Measurements from ENCODE around the gene STPG4.

The STPG4 gene

DNA sequence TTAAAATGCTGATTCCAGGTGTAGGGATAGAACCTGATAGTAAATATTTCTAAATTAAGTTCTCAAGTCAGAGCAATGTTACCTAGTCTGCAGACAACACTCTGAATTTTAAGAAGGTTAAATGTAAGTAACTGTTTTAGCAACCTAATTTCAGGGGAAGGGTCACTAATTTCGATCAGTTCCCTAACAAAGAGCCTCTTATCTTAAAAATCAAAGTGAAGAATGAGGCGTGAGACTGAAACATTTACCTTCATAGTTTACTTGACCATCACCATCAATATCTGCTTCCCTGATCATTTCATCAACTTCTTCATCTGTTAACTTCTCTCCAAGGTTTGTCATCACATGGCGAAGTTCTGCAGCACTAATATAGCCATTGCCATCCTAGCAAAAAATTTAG lies 6.4 kb upstream of the STPG4 start:
- TF ChIP-seq, protein P1, sequence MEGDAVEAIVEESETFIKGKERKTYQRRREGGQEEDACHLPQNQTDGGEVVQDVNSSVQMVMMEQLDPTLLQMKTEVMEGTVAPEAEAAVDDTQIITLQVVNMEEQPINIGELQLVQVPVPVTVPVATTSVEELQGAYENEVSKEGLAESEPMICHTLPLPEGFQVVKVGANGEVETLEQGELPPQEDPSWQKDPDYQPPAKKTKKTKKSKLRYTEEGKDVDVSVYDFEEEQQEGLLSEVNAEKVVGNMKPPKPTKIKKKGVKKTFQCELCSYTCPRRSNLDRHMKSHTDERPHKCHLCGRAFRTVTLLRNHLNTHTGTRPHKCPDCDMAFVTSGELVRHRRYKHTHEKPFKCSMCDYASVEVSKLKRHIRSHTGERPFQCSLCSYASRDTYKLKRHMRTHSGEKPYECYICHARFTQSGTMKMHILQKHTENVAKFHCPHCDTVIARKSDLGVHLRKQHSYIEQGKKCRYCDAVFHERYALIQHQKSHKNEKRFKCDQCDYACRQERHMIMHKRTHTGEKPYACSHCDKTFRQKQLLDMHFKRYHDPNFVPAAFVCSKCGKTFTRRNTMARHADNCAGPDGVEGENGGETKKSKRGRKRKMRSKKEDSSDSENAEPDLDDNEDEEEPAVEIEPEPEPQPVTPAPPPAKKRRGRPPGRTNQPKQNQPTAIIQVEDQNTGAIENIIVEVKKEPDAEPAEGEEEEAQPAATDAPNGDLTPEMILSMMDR (IDR thresholded peaks at IDR 0.05; ENCODE audit: extremely low read depth, missing control alignments) = no peak
- DNase-seq (ENCODE audit: low spot score) = no peak

GRCh38 chr2:47160660-47161059 lies 5.6 kb upstream of the STPG4 start:
- DNase-seq (ENCODE audit: low spot score) = no peak
- TF ChIP-seq, protein P1 (IDR thresholded peaks at IDR 0.05; ENCODE audit: extremely low read depth, missing control alignments) = no peak

DNA sequence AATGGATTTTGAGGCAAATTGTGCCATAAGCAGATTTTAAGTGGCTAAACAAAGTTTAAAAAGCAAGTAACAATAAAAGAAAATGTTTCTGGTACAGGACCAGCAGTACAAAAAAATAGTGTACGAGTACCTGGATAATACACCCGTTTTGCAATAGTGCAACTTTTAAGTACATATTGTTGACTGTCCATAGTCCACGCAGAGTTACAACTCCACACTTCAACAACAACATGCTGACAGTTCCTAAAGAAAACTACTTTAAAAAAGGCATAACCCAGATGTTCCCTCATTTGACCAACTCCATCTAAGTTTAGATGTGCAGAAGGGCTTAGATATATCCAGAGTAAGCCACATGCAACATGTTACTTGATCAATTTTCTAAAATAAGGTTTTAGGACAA lies 5.1 kb upstream of the STPG4 start:
- DNase-seq (ENCODE audit: low spot score) = no peak
- TF ChIP-seq, protein P1 (IDR thresholded peaks at IDR 0.05; ENCODE audit: extremely low read depth, missing control alignments) = no peak

- no peak for DNase-seq (ENCODE audit: low spot score)
Measured at GRCh38 chr2:47159627-47160026, 4.5 kb upstream of the STPG4 start.

DNA sequence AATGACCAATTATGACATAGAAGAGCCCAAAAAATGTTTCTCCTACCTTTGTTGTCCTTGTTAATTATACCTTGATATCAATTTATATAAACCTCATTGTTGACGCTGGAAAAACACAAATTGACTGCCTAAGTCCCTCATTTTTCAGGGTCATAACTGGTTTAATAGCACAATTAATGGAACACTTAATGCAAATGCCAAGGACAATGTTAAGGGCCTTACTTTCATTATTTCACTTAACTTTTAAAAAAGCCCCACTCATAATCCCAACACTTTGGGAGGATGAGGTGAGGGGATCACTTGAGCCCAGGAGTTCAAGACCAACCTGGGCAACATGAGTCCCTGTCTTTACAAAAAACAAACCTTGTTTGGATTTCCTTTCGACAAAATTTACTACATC lies 3.5 kb upstream of the STPG4 start:
- DNase-seq (ENCODE audit: low spot score) = no peak
- TF ChIP-seq, protein P1 (IDR thresholded peaks at IDR 0.05; ENCODE audit: extremely low read depth, missing control alignments) = no peak

More at GRCh38 chr2:47159627-47160026, 4.5 kb upstream of the STPG4 start:
- TF ChIP-seq, protein P1 (IDR thresholded peaks at IDR 0.05; ENCODE audit: extremely low read depth, missing control alignments) = no peak

DNA sequence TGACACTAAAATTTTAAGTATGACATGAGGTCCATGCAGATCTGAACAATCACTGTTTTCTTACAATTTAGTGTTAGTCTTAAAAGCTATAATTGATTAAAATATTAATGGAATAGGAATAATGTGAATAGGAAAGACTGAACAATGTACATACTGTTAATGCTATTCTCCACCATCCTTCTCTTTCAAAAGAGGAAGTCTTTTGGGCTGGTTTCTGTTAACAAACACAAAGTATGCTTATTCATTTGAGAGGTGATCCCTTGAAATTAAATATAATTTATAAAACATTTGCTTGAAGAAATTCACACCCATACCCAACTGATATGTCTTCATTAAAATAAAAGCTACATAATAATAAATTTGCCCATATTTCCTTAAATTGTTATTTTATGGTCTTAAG lies 2.3 kb downstream of the STPG4 start:
- no peak for DNase-seq (ENCODE audit: low spot score)
- TF ChIP-seq, protein P1 (IDR thresholded peaks at IDR 0.05; ENCODE audit: extremely low read depth, missing control alignments) = no peak

- no peak for DNase-seq (ENCODE audit: low spot score)
- TF ChIP-seq, protein P1 (IDR thresholded peaks at IDR 0.05; ENCODE audit: extremely low read depth, missing control alignments) = no peak
Measured at GRCh38 chr2:47150175-47150574, 4.9 kb downstream of the STPG4 start.
